ENCODE measurements around the gene TSPAN5. TPM values are rescaled to one million over a fixed set of nuclear protein-coding genes. Genes with fewer than 3 reads are reported as not detected.

The TSPAN5 gene
- total and polyA plus RNA-seq, 3 donors from 2014 or later, result 27.8 to 57.2 (median 30.8) TPM

DNA sequence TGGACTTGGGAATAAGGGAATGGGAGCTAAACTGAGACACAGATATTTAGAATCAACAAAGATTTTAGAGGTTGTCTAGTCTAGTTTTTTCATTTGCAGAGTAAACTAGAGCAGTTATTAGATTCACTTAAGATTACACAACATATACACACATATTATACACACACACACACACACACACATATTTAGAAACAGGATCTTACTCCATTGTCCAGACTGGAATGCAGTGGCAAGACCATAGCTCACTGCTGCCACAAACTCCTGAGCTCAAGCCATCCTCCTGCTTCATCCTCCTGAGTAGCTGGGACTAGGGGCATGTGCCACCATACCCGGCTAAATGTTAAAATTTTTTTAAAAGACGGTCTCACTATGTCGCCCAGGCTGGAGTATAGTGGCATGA lies 127.8 kb downstream of the TSPAN5 start:
- Histone ChIP-seq H3K27ac (no peak overlapping the region), H3K4me1 (no peaks in the 10 kb centered on the region), H3K36me3 (ENCODE audit: low read depth, missing control alignments) (no peaks in the 10 kb centered on the region), H3K9me3 (no peaks in the 10 kb centered on the region), H3K27me3 (no peaks in the 10 kb centered on the region), H3K4me3 (no peak overlapping the region)
- no peak for DNase-seq
- 84 to 94% methylated on average over 3 of the region's 3 CpGs for WGBS, 2 donors
- no peak for TF ChIP-seq POLR2A (IDR thresholded peaks at IDR 0.05)
- TF ChIP-seq, protein P1, sequence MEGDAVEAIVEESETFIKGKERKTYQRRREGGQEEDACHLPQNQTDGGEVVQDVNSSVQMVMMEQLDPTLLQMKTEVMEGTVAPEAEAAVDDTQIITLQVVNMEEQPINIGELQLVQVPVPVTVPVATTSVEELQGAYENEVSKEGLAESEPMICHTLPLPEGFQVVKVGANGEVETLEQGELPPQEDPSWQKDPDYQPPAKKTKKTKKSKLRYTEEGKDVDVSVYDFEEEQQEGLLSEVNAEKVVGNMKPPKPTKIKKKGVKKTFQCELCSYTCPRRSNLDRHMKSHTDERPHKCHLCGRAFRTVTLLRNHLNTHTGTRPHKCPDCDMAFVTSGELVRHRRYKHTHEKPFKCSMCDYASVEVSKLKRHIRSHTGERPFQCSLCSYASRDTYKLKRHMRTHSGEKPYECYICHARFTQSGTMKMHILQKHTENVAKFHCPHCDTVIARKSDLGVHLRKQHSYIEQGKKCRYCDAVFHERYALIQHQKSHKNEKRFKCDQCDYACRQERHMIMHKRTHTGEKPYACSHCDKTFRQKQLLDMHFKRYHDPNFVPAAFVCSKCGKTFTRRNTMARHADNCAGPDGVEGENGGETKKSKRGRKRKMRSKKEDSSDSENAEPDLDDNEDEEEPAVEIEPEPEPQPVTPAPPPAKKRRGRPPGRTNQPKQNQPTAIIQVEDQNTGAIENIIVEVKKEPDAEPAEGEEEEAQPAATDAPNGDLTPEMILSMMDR (IDR thresholded peaks at IDR 0.05), result no peak
- intact Hi-C loops (cut with DNase I; ENCODE audit: low total_unique reads), result no loop called here

DNA sequence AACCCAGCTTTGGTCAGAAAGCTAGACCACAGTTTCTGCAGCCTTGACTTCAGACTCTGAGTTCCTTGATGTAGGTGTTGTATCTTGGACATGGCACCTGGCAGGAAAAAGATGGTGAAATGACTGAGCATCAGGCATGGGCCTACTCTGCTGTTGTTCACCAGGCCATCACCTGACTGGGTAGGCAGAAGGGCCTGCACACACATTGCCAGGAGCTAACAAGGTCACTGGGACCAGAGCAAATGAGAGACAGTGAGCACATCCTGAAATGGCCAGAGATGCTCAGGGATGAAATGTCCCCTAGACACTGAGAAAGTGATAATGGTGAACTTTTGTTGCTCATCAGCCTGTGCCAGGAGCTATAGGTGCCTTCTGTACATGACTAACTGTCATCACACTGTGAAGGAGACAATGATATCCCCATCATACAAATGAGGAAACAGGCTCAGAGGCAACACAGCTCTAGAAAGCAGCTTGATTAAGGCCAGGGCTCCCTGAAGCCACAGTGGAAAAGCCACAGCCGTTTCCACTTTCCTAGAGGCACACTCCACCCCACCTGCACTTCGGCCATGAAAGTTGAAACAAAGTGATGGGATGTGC lies 128.3 kb downstream of the TSPAN5 start:
- Histone ChIP-seq H3K27ac (no peak overlapping the region), H3K9me3 (no peaks in the 10 kb centered on the region), H3K4me1 (no peaks in the 10 kb centered on the region), H3K4me3 (no peak overlapping the region), H3K27me3 (no peaks in the 10 kb centered on the region), H3K36me3 (ENCODE audit: low read depth, missing control alignments) (no peaks in the 10 kb centered on the region)
- no peak for DNase-seq
- WGBS, 2 donors, result 78 to 81% methylated on average over 2 of the region's 2 CpGs
- intact Hi-C loops (cut with DNase I; ENCODE audit: low total_unique reads), result no loop called here
- TF ChIP-seq, protein P1 (IDR thresholded peaks at IDR 0.05), result no peak
- no peak for TF ChIP-seq POLR2A (IDR thresholded peaks at IDR 0.05)

DNA sequence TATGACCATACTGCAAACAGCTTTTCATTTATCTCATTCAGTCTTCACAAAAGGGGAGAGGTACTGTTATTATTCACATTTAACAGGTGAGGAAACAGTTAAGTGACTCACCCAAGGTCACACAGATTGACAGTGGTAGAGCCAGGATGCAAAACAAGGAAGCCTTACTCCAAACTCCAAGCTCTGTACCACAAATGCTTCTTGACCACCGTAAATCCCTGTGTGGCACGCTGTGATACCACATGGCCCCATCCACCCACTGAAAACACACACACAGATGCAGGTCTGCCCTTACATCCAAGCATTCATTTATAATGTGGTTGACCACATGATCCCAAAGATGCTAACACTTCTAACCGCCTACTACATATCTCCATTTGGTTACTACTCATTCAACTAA lies 129.5 kb downstream of the TSPAN5 start:
- no peaks in the 10 kb centered on the region for H3K9me3 ChIP-seq
- intact Hi-C loops (cut with DNase I; ENCODE audit: low total_unique reads), result no loop called here
- H3K27ac ChIP-seq, result no peak overlapping the region
- DNase-seq, result no peak
- no peaks in the 10 kb centered on the region for H3K36me3 ChIP-seq (ENCODE audit: low read depth, missing control alignments)
- no peak overlapping the region for H3K4me3 ChIP-seq
- H3K27me3 ChIP-seq, result no peaks in the 10 kb centered on the region
- peaks cover 4% of the 10 kb centered on the region for H3K4me1 ChIP-seq
- TF ChIP-seq POLR2A (IDR thresholded peaks at IDR 0.05), result no peak
- TF ChIP-seq, protein P1 (IDR thresholded peaks at IDR 0.05), result no peak
- 84 to 95% methylated on average over 3 of the region's 3 CpGs for WGBS, 2 donors

DNA sequence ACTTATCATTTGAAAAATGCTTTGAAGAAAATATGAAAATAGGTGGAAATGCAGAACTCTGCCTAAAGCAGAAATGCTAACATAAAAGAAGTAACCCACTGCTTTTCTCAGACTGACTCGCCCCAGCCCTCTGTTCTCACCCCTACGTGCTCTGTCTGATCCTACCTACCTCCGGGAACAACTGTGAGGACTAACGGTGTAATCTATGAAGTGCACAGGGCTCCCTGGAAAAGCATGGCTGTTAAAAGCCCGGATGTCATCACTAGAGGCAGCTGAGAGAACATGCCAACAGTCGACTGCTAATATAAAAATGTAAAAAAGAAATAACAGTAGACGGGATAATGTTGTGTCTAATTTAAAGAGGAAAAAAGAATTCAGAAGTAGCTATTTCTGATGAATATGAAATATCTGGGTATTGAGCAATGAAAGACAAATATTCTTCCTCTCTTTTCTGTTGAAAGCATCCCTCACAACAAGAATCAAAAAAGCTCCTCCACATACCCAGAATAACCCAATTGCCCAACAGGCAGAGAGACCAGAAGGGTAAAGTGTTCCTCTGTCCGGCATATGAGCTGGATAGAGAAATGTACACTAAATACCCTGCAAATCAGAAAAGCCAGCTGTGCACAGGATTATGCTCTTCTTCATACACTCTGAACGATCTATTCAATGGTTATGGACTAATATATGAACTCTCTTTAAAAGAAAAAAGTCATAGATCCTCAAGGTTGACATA lies 130.7 kb downstream of the TSPAN5 start:
- Histone ChIP-seq H3K27ac (no peak overlapping the region), H3K27me3 (no peaks in the 10 kb centered on the region), H3K36me3 (ENCODE audit: low read depth, missing control alignments) (no peaks in the 10 kb centered on the region), H3K4me1 (peaks cover 14% of the 10 kb centered on the region), H3K4me3 (no peak overlapping the region), H3K9me3 (no peaks in the 10 kb centered on the region)
- no peak for DNase-seq
- 59 to 63% methylated on average over 9 of the region's 9 CpGs for WGBS, 2 donors
- intact Hi-C loops (cut with DNase I; ENCODE audit: low total_unique reads), result no loop called here
- TF ChIP-seq, protein P1 (IDR thresholded peaks at IDR 0.05), result no peak
- no peak for TF ChIP-seq POLR2A (IDR thresholded peaks at IDR 0.05)

Measured in testis (tissue), 3 donors.